DMS53 treated with DMSO at 0.1 percent for 48 hours (cell line): Measurements from ENCODE around the gene B4GALT1.
"Not testable (repeated sequence)": the region's sequence is repeated elsewhere in the genome, so short reads cannot be mapped to it uniquely, and the experiment has no call there.

Experiments used
- DNase-seq: peaks from one replicate; lab custom pipeline; 2025; ENCODE audit not compliant: unreplicated experiment; lab: John Stamatoyannopoulos, UW

B4GALT1 gene

GRCh38 chr9:33185406-33185805 is 18.3 kb upstream of the B4GALT1 start:
- no peak for DNase-seq

GRCh38 chr9:33184963-33185362 is 17.8 kb upstream of the B4GALT1 start:
- DNase-seq = no peak

- no peak for DNase-seq
Observed at GRCh38 chr9:33182519-33182918, 15.4 kb upstream of the B4GALT1 start.

GRCh38 chr9:33180526-33181184 is 13.5 kb upstream of the B4GALT1 start:
- DNase-seq = no peak

- no peak for DNase-seq
Observed at GRCh38 chr9:33178972-33179697, 12.0 kb upstream of the B4GALT1 start.

- DNase-seq = peak; percentile 3
Observed at GRCh38 chr9:33177639-33178038, 10.5 kb upstream of the B4GALT1 start.

GRCh38 chr9:33177086-33177485 is 9.9 kb upstream of the B4GALT1 start:
- DNase-seq = no peak

- no peak for DNase-seq
Observed at GRCh38 chr9:33175649-33176325, 8.7 kb upstream of the B4GALT1 start.

- DNase-seq = no peak
Observed at GRCh38 chr9:33172256-33173238, 5.4 kb upstream of the B4GALT1 start.

GRCh38 chr9:33170464-33171415 is 3.6 kb upstream of the B4GALT1 start:
- peak; percentile 13 for DNase-seq

- no peak for DNase-seq
Observed at GRCh38 chr9:33168941-33169544, 1.9 kb upstream of the B4GALT1 start.

GRCh38 chr9:33167972-33168461 is 881 bp upstream of the B4GALT1 start:
- no peak for DNase-seq

GRCh38 chr9:33166231-33167083 is 679 bp downstream of the B4GALT1 start:
- no peak for DNase-seq

- peak; percentile 38 for DNase-seq
Observed at GRCh38 chr9:33165263-33166151, 1.6 kb downstream of the B4GALT1 start.

- not testable (repeated sequence) for DNase-seq
Observed at GRCh38 chr9:33164921-33165262, 2.2 kb downstream of the B4GALT1 start.

GRCh38 chr9:33164138-33164809 is 2.9 kb downstream of the B4GALT1 start:
- DNase-seq = no peak
